ENCODE results near the gene DCLK1. TPM values are rescaled to one million over a fixed set of nuclear protein-coding genes. Genes with fewer than 3 reads are reported as not detected.

Gene DCLK1
- 3.4 and 116 TPM in 2 replicates for total RNA-seq

DNA sequence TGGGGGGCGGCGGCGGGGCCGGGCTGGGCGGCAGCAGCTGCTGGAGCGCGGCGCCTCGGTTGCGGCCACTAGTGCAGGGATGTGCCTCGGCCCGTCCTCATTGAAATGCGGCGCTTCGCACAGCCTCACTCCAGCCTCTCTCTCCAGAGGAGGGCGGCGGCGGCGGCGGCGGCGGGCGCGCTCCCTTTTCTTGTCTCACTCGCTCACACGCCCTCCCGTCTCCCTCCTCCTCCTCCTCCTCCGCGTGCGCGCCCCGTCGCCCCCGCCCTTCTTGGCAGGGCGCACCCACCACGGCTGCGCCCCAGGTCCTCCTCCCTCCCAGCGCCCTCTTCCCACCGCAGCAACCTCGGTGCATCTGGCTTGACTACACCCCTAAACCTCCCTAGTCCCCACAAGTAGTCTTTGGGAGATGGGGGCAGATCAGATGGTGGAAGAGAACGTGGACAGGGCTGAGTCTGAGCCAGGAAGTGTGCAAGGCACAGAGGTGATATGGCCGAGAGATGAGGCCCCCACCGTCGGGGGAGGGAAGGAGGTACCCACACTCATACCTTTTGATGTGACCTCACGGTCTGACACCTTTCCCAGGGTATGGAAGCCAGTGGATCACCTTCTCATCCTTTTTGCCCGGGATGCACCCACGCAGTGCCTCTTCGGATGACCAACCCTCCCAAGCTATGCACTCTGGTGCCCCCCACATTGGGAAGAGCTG lies at the start of gene DCLK1:
Gene DCLK1 (minus strand): TSS at position 161 of the 709 bp plus-strand sequence.

Other genes starting within 250 kb of the DCLK1 start
- under 0.01 TPM in 1 of 2 replicates, not detected in the other for gene SOHLH2, start 83.2 kb upstream of the DCLK1 start, total RNA-seq
- 0.97 and 2.7 TPM in 2 replicates for gene CCDC169, start 166.4 kb upstream of the DCLK1 start, total RNA-seq
- 53.7 and 133 TPM in 2 replicates for gene SPART, start 215.0 kb upstream of the DCLK1 start, total RNA-seq